WTC11 (cell line): ENCODE measurements around the gene RBM38. TPM values are rescaled to one million over a fixed set of nuclear protein-coding genes. Genes with fewer than 3 reads are reported as not detected.

Experiments used
- ATAC-seq: fragments of 200-7000 bp; cut with Tn5 transposase; 2 replicates; pipeline ENCODE4 v1.10.0; 2021; ENCODE audit warnings: mild to moderate bottlenecking, moderate library complexity
- CTCF ChIA-PET: fragments of 300-600 bp; sonication (Branson Sonifier 250); formaldehyde crosslinking; loops from one replicate; lab custom pipeline; 2021; ENCODE audit warnings: antibody characterized with exemption; lab: Charles Lee
- POLR2A ChIA-PET: fragments of 350-600 bp; sonication (Branson Sonifier 250); formaldehyde crosslinking; loops from one replicate; lab custom pipeline; 2021; ENCODE audit warnings: antibody characterized with exemption; lab: Charles Lee
- DNase-seq: peaks from one replicate; pipeline ENCODE4 v3.0.0; 2021; ENCODE audit warnings: low spot score
- H3K27ac Mint-ChIP-seq: 2 replicates; pipeline ENCODE4 v1.8.0; 2021; ENCODE audit warnings: mixed read lengths
- H3K27me3 Mint-ChIP-seq: 2 replicates; pipeline ENCODE4 v1.8.0; 2021; ENCODE audit warnings: low read depth, mild to moderate bottlenecking, moderate library complexity, mixed read lengths
- H3K36me3 Mint-ChIP-seq: 2 replicates; pipeline ENCODE4 v1.8.0; 2021; ENCODE audit warnings: mixed read lengths
- H3K4me1 Mint-ChIP-seq: 2 replicates; pipeline ENCODE4 v1.8.0; 2022; ENCODE audit warnings: mixed read lengths
- H3K4me3 Mint-ChIP-seq: 2 replicates; pipeline ENCODE4 v1.8.0; 2021; ENCODE audit warnings: mild to moderate bottlenecking, moderate library complexity, mixed read lengths
- H3K9me3 Mint-ChIP-seq: 2 replicates; pipeline ENCODE4 v1.8.0; 2021; ENCODE audit warnings: mixed read lengths
- AFF4 ChIP-seq: sonication (generic); formaldehyde crosslinking; IDR thresholded peaks from 2 replicates; pipeline ENCODE4 v1.8.1; 2023; ENCODE audit warnings: mild to moderate bottlenecking, missing genetic modification reagents, borderline replicate concordance
- ATF2 ChIP-seq: sonication (generic); formaldehyde crosslinking; IDR thresholded peaks from 2 replicates; pipeline ENCODE4 v1.8.1; 2022; ENCODE audit warnings: low read depth, missing genetic modification reagents, borderline replicate concordance
- CBFB ChIP-seq: sonication (generic); formaldehyde crosslinking; IDR thresholded peaks from 2 replicates; pipeline ENCODE4 v1.8.1; 2022; ENCODE audit warnings: mild to moderate bottlenecking, low read depth, missing genetic modification reagents
- ETV6 ChIP-seq: sonication (generic); formaldehyde crosslinking; IDR thresholded peaks from 2 replicates; pipeline ENCODE4 v1.8.1; 2022; ENCODE audit warnings: mild to moderate bottlenecking, missing genetic modification reagents
- FOXP4 ChIP-seq: sonication (generic); formaldehyde crosslinking; IDR thresholded peaks from 2 replicates; pipeline ENCODE4 v1.8.0; 2022; ENCODE audit warnings: mild to moderate bottlenecking, missing genetic modification reagents
- GABPB1 ChIP-seq: sonication (generic); formaldehyde crosslinking; IDR thresholded peaks from 2 replicates; pipeline ENCODE4 v1.8.1; 2023; ENCODE audit warnings: mild to moderate bottlenecking, missing genetic modification reagents
- GRHL2 ChIP-seq: fragments of 250-450 bp; sonication (Bioruptor Pico); IDR thresholded peaks from 2 replicates; pipeline ENCODE4 v1.8.0; 2022; ENCODE audit warnings: mild to moderate bottlenecking, moderate library complexity; ENCODE audit not compliant: insufficient replicate concordance, severe bottlenecking
- HMGXB4 ChIP-seq: sonication (generic); formaldehyde crosslinking; IDR thresholded peaks from 2 replicates; pipeline ENCODE4 v1.8.1; 2023; ENCODE audit warnings: mild to moderate bottlenecking, moderate library complexity, missing genetic modification reagents
- IRF2 ChIP-seq: sonication (generic); formaldehyde crosslinking; IDR thresholded peaks from 2 replicates; pipeline ENCODE4 v1.8.0; 2022; ENCODE audit warnings: low read depth, missing genetic modification reagents, borderline replicate concordance
- MYBL2 ChIP-seq: sonication (generic); formaldehyde crosslinking; IDR thresholded peaks from 2 replicates; pipeline ENCODE4 v1.8.1; 2023; ENCODE audit warnings: mild to moderate bottlenecking, moderate library complexity, missing genetic modification reagents
- PREB ChIP-seq: sonication (generic); formaldehyde crosslinking; IDR thresholded peaks from 2 replicates; pipeline ENCODE4 v1.8.1; 2022; ENCODE audit warnings: mild to moderate bottlenecking, missing genetic modification reagents, moderate library complexity, borderline replicate concordance
- SMAD3 ChIP-seq: sonication (generic); formaldehyde crosslinking; IDR thresholded peaks from 2 replicates; pipeline ENCODE4 v1.8.0; 2022; ENCODE audit warnings: missing genetic modification reagents, mild to moderate bottlenecking, borderline replicate concordance
- TCF7 ChIP-seq: sonication (generic); formaldehyde crosslinking; IDR thresholded peaks from 2 replicates; pipeline ENCODE4 v1.8.0; 2022; ENCODE audit warnings: mild to moderate bottlenecking, low read depth, missing genetic modification reagents, moderate library complexity
- USF1 ChIP-seq: sonication (generic); formaldehyde crosslinking; IDR thresholded peaks from 2 replicates; pipeline ENCODE4 v1.8.0; 2022; ENCODE audit warnings: mild to moderate bottlenecking, missing genetic modification reagents
- ZNF232 ChIP-seq: sonication (generic); formaldehyde crosslinking; IDR thresholded peaks from 2 replicates; pipeline ENCODE4 v1.8.0; 2022; ENCODE audit warnings: mild to moderate bottlenecking, missing genetic modification reagents
- ZNF396 ChIP-seq: fragments of 250-450 bp; sonication (Bioruptor Pico); IDR thresholded peaks from 2 replicates; pipeline ENCODE4 v1.8.0; 2021; ENCODE audit warnings: mild to moderate bottlenecking, moderate library complexity, borderline replicate concordance
- ZNF416 ChIP-seq: fragments of 250-450 bp; sonication (Bioruptor Pico); IDR thresholded peaks from 2 replicates; pipeline ENCODE4 v1.9.0; 2021; ENCODE audit warnings: mild to moderate bottlenecking, inconsistent platforms
- ZNF425 ChIP-seq: fragments of 250-450 bp; sonication (Bioruptor Pico); conservative IDR thresholded peaks from 2 replicates; pipeline ENCODE4 v1.9.0; 2021; ENCODE audit warnings: mild to moderate bottlenecking
- total RNA-seq: library from RNA; stranded (reverse); gene quantifications from 3 replicates; pipeline ENCODE4 v1.2.3, GENCODE V29; 2021

Gene RBM38
- total RNA-seq, 1 experiment from 2014 or later: 69.0 TPM

GRCh38 chr20:57382516-57382915 is 8.7 kb upstream of the RBM38 start (continued):
- TF ChIP-seq ETV6 (no peak), MYBL2 (no peak), ZNF232 (CRISPR knock-in tag) (no peak), IRF2 (no peak), FOXP4 (CRISPR knock-in tag) (no peak), GABPB1 (CRISPR knock-in tag) (no peak), HMGXB4 (no peak), ZNF396 (CRISPR knock-in tag) (no peak), AFF4 (no peak), USF1 (no peak), TCF7 (CRISPR knock-in tag) (no peak)

GRCh38 chr20:57383447-57384347 is 7.5 kb upstream of the RBM38 start:
- ChIA-PET CTCF (interaction anchor here (0.6 to 1.7 kb wide), 17 partner anchors 11 to 734 kb away, joined by 3 to 8 read pairs (median 4); no protein-coding TSS in a partner anchor), POLR2A (interaction anchor here (0.6 kb wide), 2 partner anchors 28 to 326 kb away, joined by 3 read pairs; partner anchors contain the start of gene PMEPA1)
- Mint-ChIP-seq H3K27ac (no peak overlapping the region), H3K27me3 (no peaks in the 10 kb centered on the region), H3K9me3 (no peaks in the 10 kb centered on the region), H3K36me3 (peaks cover 8% of the 10 kb centered on the region; the same call in 1 of the 2 replicates), H3K4me1 (peaks cover 7% of the 10 kb centered on the region), H3K4me3 (no peak overlapping the region)
- TF ChIP-seq CBFB (CRISPR knock-in tag) (no peak), SMAD3 (CRISPR knock-in tag) (no peak)
- peak; percentile 35; the same call in 1 of the 2 replicates for ATAC-seq
- no peak for DNase-seq

- POLR2A ChIA-PET: no interaction called here
- no peaks in the 10 kb centered on the region for H3K9me3 Mint-ChIP-seq
- no peak for ATAC-seq
- TF ChIP-seq PREB (CRISPR knock-in tag) (no peak), ZNF232 (CRISPR knock-in tag) (no peak), GRHL2 (CRISPR knock-in tag) (no peak), ZNF416 (CRISPR knock-in tag) (no peak), ATF2 (CRISPR knock-in tag) (no peak), ZNF425 (CRISPR knock-in tag) (no peak)
Observed at GRCh38 chr20:57384486-57384885, 6.7 kb upstream of the RBM38 start.

More at GRCh38 chr20:57384486-57384885, 6.7 kb upstream of the RBM38 start:
- no peak for DNase-seq
- CTCF ChIA-PET: interaction anchor here (0.7 to 1.7 kb wide), 9 partner anchors 14 to 387 kb away, joined by 4 to 8 read pairs (median 5); no protein-coding TSS in a partner anchor
- peaks cover 6% of the 10 kb centered on the region; the same call in 1 of the 2 replicates for H3K36me3 Mint-ChIP-seq
- no peak overlapping the region for H3K4me3 Mint-ChIP-seq
- H3K27ac Mint-ChIP-seq: no peak overlapping the region
- H3K27me3 Mint-ChIP-seq: no peaks in the 10 kb centered on the region
- H3K4me1 Mint-ChIP-seq: peaks cover 7% of the 10 kb centered on the region
